SKM-1 (cell line): ENCODE results near the gene USP17L11.
"Not testable (repeated sequence)": the region's sequence is repeated elsewhere in the genome, so short reads cannot be mapped to it uniquely, and the experiment has no call there.

Experiments used
- DNase-seq: peaks from one replicate; lab custom pipeline; 2025; ENCODE audit not compliant: unreplicated experiment; lab: John Stamatoyannopoulos, UW

The USP17L11 gene

GRCh38 chr4:9215105-9215504, at the start of gene USP17L11:
TSS of gene USP17L11 (plus strand) at chr4:9215405. CDS start at chr4:9215405, 0 bp downstream.
- not testable (repeated sequence) for DNase-seq

- DNase-seq, result not testable (repeated sequence)
These were observed 49.2 kb upstream of the USP17L11 start for GRCh38 chr4:9165990-9166389.

- DNase-seq, result not testable (repeated sequence)
These were observed 45.3 kb upstream of the USP17L11 start, which contains the start of gene FAM90A26 for GRCh38 chr4:9169791-9170459. TSS of gene FAM90A26 (plus strand) at chr4:9170409. CDS start at chr4:9173173, 2,764 bp downstream.

DNA sequence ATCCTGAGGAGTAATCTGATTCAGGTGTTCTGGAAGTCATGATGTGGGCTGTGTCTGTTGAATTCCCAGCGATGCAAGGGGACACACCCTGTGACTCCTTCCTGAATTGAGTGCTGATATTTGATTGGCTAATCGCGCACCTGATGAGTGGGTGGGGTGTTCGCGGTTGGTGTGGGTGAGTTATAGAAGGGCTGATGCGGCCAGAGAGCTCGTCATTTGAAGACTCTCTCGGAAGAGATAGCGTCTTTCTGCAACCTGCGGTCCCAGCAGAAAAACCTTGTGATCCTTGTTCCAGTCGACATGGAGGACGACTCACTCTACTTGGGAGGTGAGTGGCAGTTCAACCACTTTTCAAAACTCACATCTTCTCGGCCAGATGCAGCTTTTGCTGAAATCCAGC, 4.8 kb upstream of the USP17L11 start, which contains the start of gene USP17L10:
TSS of gene USP17L10 (plus strand) at position 301 of the 400 bp plus-strand sequence. CDS start at position 301, 0 bp downstream.
- not testable (repeated sequence) for DNase-seq

- not testable (repeated sequence) for DNase-seq
These were observed 504 bp upstream of the USP17L11 start for GRCh38 chr4:9214701-9215100.

GRCh38 chr4:9219852-9220251, 4.6 kb downstream of the USP17L11 start, which contains the start of gene USP17L12:
TSS of gene USP17L12 (plus strand) at chr4:9220152. CDS start at chr4:9220152, 0 bp downstream.
- not testable (repeated sequence) for DNase-seq

- not testable (repeated sequence) for DNase-seq
These were observed 9.4 kb downstream of the USP17L11 start, which contains the start of gene USP17L13 for GRCh38 chr4:9224596-9224995. TSS of gene USP17L13 (plus strand) at chr4:9224896. CDS start at chr4:9224896, 0 bp downstream.

GRCh38 chr4:9230249-9230648, 15.0 kb downstream of the USP17L11 start:
- not testable (repeated sequence) for DNase-seq

GRCh38 chr4:9234085-9234484, 18.9 kb downstream of the USP17L11 start, which contains the start of gene USP17L15:
TSS of gene USP17L15 (plus strand) at chr4:9234385. CDS start at chr4:9234385, 0 bp downstream.
- DNase-seq, result not testable (repeated sequence)

- DNase-seq, result not testable (repeated sequence)
These were observed 23.3 kb downstream of the USP17L11 start for GRCh38 chr4:9238461-9238860.

GRCh38 chr4:9243579-9243978, 28.4 kb downstream of the USP17L11 start, which contains the start of gene USP17L17:
TSS of gene USP17L17 (plus strand) at chr4:9243879. CDS start at chr4:9243879, 0 bp downstream.
- not testable (repeated sequence) for DNase-seq

DNA sequence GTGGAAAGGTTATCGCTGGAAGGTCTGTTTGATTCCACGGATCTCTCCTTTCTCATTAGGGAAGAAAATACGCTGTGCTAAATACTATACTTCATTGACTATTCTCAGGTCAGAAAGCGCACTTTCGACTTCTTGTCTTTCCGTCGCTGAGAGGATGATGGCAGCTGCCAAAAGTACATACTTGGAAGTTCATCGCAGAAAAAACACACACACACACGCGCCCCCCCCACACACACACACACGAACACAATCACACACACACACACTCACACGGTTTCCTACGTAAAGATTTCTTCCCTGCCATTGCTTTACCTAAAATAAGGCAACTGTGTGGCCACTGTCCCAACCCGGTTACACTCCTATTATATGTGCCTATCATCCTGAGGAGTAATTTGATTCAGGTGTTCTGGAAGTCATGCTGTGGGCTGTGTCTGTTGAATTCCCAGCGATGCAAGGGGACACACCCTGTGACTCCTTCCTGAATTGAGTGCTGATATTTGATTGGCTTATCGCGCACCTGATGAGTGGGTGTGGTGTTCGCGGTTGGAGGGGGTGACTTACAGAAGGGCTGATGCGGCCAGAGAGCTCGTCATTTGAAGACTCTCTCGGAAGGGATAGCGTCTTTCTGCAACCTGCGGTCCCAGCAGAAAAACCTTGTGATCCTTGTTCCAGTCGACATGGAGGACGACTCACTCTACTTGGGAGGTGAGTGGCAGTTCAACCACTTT, 32.9 kb downstream of the USP17L11 start, which contains the start of gene USP17L18:
TSS of gene USP17L18 (plus strand) at position 678 of the 728 bp plus-strand sequence. CDS start at position 678, 0 bp downstream.
- DNase-seq, result not testable (repeated sequence)

DNA sequence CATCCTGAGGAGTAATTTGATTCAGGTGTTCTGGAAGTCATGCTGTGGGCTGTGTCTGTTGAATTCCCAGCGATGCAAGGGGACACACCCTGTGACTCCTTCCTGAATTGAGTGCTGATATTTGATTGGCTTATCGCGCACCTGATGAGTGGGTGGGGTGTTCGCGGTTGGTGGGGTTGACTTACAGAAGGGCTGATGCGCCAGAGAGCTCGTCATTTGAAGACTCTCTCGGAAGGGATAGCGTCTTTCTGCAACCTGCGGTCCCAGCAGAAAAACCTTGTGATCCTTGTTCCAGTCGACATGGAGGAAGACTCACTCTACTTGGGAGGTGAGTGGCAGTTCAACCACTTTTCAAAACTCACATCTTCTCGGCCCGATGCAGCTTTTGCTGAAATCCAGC, 37.9 kb downstream of the USP17L11 start, which contains the start of gene USP17L19:
TSS of gene USP17L19 (plus strand) at position 301 of the 400 bp plus-strand sequence. CDS start at position 301, 0 bp downstream.
- not testable (repeated sequence) for DNase-seq

- DNase-seq, result not testable (repeated sequence)
These were observed 42.6 kb downstream of the USP17L11 start, which contains the start of gene USP17L20 for GRCh38 chr4:9257824-9258223. TSS of gene USP17L20 (plus strand) at chr4:9258124. CDS start at chr4:9258124, 0 bp downstream.

DNA sequence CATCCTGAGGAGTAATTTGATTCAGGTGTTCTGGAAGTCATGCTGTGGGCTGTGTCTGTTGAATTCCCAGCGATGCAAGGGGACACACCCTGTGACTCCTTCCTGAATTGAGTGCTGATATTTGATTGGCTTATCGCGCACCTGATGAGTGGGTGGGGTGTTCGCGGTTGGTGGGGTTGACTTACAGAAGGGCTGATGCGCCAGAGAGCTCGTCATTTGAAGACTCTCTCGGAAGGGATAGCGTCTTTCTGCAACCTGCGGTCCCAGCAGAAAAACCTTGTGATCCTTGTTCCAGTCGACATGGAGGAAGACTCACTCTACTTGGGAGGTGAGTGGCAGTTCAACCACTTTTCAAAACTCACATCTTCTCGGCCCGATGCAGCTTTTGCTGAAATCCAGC, 47.4 kb downstream of the USP17L11 start, which contains the start of gene USP17L21:
TSS of gene USP17L21 (plus strand) at position 301 of the 400 bp plus-strand sequence. CDS start at position 301, 0 bp downstream.
- DNase-seq, result not testable (repeated sequence)
